BLaER1 treated with 17β-estradiol and CSF1 and Interleukin-3, amounts not matched to agents 10 nM and 100 nM (cell line): ENCODE results near the gene ARFGEF2.
A peak's percentile ranks its signal among the peaks of the same experiment; 100 is the strongest.
"Not testable (repeated sequence)": the region's sequence is repeated elsewhere in the genome, so short reads cannot be mapped to it uniquely, and the experiment has no call there.

ENCODE experiments used
- H3K27ac ChIP-seq, 11 experiments: shearing (Covaris generic); formaldehyde crosslinking; 2 replicates each; pipeline ENCODE4 v1.8.1; 2022
- H3K27me3 ChIP-seq, 11 experiments: shearing (Covaris generic); formaldehyde crosslinking; 2 replicates each; pipeline ENCODE4 v1.8.1; 2022
- H3K36me3 ChIP-seq, 11 experiments: shearing (Covaris generic); formaldehyde crosslinking; 2 replicates each; pipeline ENCODE4 v1.8.1; 2022
- H3K4me1 ChIP-seq, 10 experiments: shearing (Covaris generic); formaldehyde crosslinking; 2 replicates each; pipeline ENCODE4 v1.8.1; 2022
- H3K4me2 ChIP-seq, 11 experiments: shearing (Covaris generic); formaldehyde crosslinking; 2 replicates each; pipeline ENCODE4 v1.8.1; 2022
- H3K4me3 ChIP-seq, 10 experiments: shearing (Covaris generic); formaldehyde crosslinking; 2 replicates each; pipeline ENCODE4 v1.8.1; 2022
- H3K9ac ChIP-seq, 11 experiments: shearing (Covaris generic); formaldehyde crosslinking; 2 replicates each; pipeline ENCODE4 v1.8.1; 2022
- H3K9me3 ChIP-seq, 11 experiments: shearing (Covaris generic); formaldehyde crosslinking; replicated peaks in 1 of 11; 2 replicates each; pipeline ENCODE4 v1.8.1; 2022
- H4K20me1 ChIP-seq, 11 experiments: shearing (Covaris generic); formaldehyde crosslinking; 2 replicates each; pipeline ENCODE4 v1.8.1; 2022
- Cebpa-rat ChIP-seq, 11 experiments: shearing (Covaris generic); IDR thresholded peaks; 2 replicates each; pipeline ENCODE4 v1.8.1; 2022

Gene ARFGEF2

GRCh38 chr20:48885237-48885636 is 36.3 kb upstream of the ARFGEF2 start:
- Histone ChIP-seq H3K36me3 (no peaks in the 10 kb centered on the region), H3K9me3 (no peaks in the 10 kb centered on the region), H3K27ac (no peak overlapping the region), H3K9ac (no peak overlapping the region), H4K20me1 (no peaks in the 10 kb centered on the region), H3K4me3 (no peak overlapping the region), H3K4me2 (no peak overlapping the region), H3K27me3 (no peaks in the 10 kb centered on the region), H3K4me1 (peaks cover 0 to 5% (median 0%) of the 10 kb centered on the region in 10 experiments; a peak in 7 of 20 replicates)
- TF ChIP-seq Cebpa-rat (IDR thresholded peaks at IDR 0.05): no peak

GRCh38 chr20:48886194-48886593 is 35.3 kb upstream of the ARFGEF2 start:
- no peak for TF ChIP-seq Cebpa-rat (IDR thresholded peaks at IDR 0.05)
- H3K27me3 ChIP-seq: no peaks in the 10 kb centered on the region
- H3K36me3 ChIP-seq: no peaks in the 10 kb centered on the region
- H3K4me1 ChIP-seq: peaks cover 0 to 4% (median 0%) of the 10 kb centered on the region in 10 experiments; a peak in 2 of 20 replicates
- no peak overlapping the region for H3K4me3 ChIP-seq
- no peak overlapping the region for H3K4me2 ChIP-seq
- H3K9me3 ChIP-seq: peaks cover 0 to 2% (median 0%) of the 10 kb centered on the region in 11 experiments; a peak in 1 of 22 replicates
- H3K9ac ChIP-seq: no peak overlapping the region
- no peaks in the 10 kb centered on the region for H4K20me1 ChIP-seq
- no peak overlapping the region for H3K27ac ChIP-seq

GRCh38 chr20:48886811-48887210 is 34.7 kb upstream of the ARFGEF2 start:
- Histone ChIP-seq H3K9me3 (peaks cover 0 to 8% (median 0%) of the 10 kb centered on the region in 11 experiments; a peak in 4 of 22 replicates), H3K9ac (no peak overlapping the region), H4K20me1 (no peaks in the 10 kb centered on the region), H3K4me1 (peaks cover 0 to 9% (median 3%) of the 10 kb centered on the region in 10 experiments; a peak in 11 of 20 replicates), H3K4me2 (no peak overlapping the region), H3K36me3 (no peaks in the 10 kb centered on the region), H3K4me3 (no peak overlapping the region), H3K27me3 (no peaks in the 10 kb centered on the region), H3K27ac (no peak overlapping the region)
- TF ChIP-seq Cebpa-rat (IDR thresholded peaks at IDR 0.05): no peak

DNA sequence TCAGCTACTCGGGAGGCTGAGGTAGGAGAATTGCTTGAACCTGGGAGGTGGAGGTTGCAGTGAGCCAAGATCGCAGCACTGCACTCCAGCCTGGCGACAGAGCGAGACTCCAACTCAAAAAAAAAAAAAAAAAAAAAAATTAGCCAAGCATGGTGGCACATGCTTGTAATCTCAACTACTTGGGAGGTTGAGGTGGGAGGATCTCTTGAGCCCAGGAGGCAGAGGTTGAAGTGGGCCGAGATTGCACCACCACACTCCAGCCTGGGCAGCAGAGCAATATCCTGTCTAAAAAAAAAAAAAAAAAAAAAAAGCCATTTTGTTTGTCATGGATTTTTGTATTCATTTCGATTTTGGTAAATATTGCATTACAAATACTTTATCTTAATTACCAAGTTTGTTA is 33.0 kb upstream of the ARFGEF2 start:
- not testable (repeated sequence) for H4K20me1 ChIP-seq, H3K36me3 ChIP-seq, H3K9me3 ChIP-seq, H3K27ac ChIP-seq, H3K9ac ChIP-seq, H3K4me3 ChIP-seq, H3K4me2 ChIP-seq, H3K27me3 ChIP-seq
- peaks cover 0 to 20% (median 5%) of the 10 kb centered on the region in 10 experiments; a peak in 11 of 20 replicates for H3K4me1 ChIP-seq

DNA sequence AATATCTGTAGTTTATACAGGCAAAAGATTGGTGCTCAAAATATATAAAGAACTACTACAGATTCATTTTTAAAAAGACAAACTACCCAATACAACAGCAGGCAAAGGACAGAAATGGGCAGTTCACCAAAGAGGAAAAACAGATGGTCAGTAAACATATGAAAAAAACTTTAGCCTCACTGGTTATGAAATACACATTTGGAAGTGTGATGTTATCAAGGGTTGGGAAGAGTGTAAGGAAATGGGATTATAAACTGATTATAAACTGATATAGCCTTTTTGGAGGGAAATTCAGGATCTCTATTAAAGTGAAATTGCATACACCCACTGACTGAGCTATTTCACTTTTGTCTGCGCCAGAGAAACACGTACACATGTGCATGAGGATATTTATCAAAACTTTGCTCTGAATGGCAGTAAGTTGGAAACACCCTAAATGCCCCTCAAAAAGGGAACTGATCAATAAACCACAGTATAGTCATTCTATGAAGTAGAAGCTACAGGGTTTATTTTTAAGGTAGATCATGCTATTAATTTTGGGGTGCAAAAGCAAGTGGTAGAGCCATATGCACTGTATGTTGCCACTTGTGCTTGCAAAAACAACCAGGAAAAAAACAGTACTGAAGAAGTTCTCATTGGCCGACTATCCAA is 32.2 kb upstream of the ARFGEF2 start:
- H3K27me3 ChIP-seq: no peaks in the 10 kb centered on the region
- no peak overlapping the region for H3K27ac ChIP-seq
- H4K20me1 ChIP-seq: no peaks in the 10 kb centered on the region
- TF ChIP-seq Cebpa-rat (IDR thresholded peaks at IDR 0.05): no peak
- no peak overlapping the region for H3K4me3 ChIP-seq
- H3K9ac ChIP-seq: no peak overlapping the region
- H3K4me1 ChIP-seq: peaks cover 0 to 20% (median 5%) of the 10 kb centered on the region in 10 experiments; a peak in 11 of 20 replicates
- no peaks in the 10 kb centered on the region for H3K36me3 ChIP-seq
- peaks cover 0 to 10% (median 0%) of the 10 kb centered on the region in 11 experiments; a peak in 5 of 22 replicates for H3K9me3 ChIP-seq
- no peak overlapping the region for H3K4me2 ChIP-seq

GRCh38 chr20:48891235-48892048 is 30.1 kb upstream of the ARFGEF2 start:
- Histone ChIP-seq H4K20me1 (no peaks in the 10 kb centered on the region), H3K36me3 (no peaks in the 10 kb centered on the region), H3K27ac (peak overlapping the region in 1 of 11 experiments; percentile 24; a peak in 1 of 22 replicates), H3K4me3 (no peak overlapping the region), H3K9me3 (peaks cover 0 to 10% (median 0%) of the 10 kb centered on the region in 11 experiments; a peak in 5 of 22 replicates), H3K4me1 (peaks cover 0 to 21% (median 5%) of the 10 kb centered on the region in 10 experiments; a peak in 11 of 20 replicates), H3K27me3 (no peaks in the 10 kb centered on the region), H3K4me2 (peak overlapping the region in 5 of 11 experiments; percentile 26 to 57 (median 50); a peak in 9 of 22 replicates), H3K9ac (no peak overlapping the region)
- TF ChIP-seq Cebpa-rat (IDR thresholded peaks at IDR 0.05): no peak

DNA sequence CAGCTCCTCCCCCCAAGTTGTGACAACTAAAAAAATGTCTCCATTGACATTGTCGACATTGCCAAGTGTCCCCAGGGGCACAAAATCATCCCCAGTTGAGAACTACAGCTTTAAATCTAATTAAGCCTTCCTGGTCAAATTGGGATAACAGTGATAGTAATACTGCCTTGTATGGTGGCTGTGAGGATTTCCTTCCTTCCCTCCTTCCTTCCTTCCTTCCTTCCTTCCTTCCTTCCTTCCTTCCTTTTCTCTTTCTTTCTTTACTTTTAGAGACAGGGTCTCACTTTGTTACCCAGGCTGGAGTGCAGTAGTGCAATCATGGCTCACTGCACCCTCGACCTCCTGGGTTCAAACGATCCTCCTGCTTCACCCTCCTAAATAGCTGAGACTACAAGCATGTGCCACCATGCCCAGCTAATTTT is 29.5 kb upstream of the ARFGEF2 start:
- Histone ChIP-seq H3K9me3 (peaks cover 0 to 10% (median 0%) of the 10 kb centered on the region in 11 experiments; a peak in 5 of 22 replicates), H3K9ac (no peak overlapping the region), H3K27me3 (no peaks in the 10 kb centered on the region), H3K27ac (no peak overlapping the region; a peak in 1 of 22 replicates), H3K4me1 (peaks cover 0 to 24% (median 5%) of the 10 kb centered on the region in 10 experiments; a peak in 12 of 20 replicates), H3K4me3 (no peak overlapping the region), H3K4me2 (peak overlapping the region in 5 of 11 experiments; percentile 26 to 57 (median 50); a peak in 9 of 22 replicates), H4K20me1 (no peaks in the 10 kb centered on the region), H3K36me3 (no peaks in the 10 kb centered on the region)
- TF ChIP-seq Cebpa-rat (IDR thresholded peaks at IDR 0.05): no peak

DNA sequence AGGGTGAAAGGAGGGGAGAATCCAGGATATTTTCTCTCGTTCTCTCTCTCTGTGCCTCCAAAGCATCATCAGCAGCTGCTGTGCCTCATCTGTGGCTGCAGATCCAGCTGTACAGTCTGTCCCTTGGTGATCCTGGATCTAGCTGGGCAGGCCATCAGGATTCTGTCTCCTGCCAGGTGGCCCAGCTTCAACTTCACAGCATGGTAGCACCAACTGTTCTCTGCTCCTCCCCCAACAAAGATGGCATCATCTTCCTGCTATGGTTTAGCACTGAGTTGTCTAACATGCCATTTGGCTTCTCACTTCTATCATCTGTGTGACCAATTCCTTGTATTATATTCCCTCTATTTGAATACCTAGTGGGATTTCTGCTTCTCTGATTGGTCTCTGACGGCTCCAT is 28.6 kb upstream of the ARFGEF2 start:
- H4K20me1 ChIP-seq: no peaks in the 10 kb centered on the region
- no peaks in the 10 kb centered on the region for H3K36me3 ChIP-seq
- peaks cover 7 to 33% (median 13%) of the 10 kb centered on the region in 10 experiments for H3K4me1 ChIP-seq
- H3K27me3 ChIP-seq: no peaks in the 10 kb centered on the region
- H3K4me2 ChIP-seq: peak overlapping the region in 3 of 11 experiments; percentile 26 to 57 (median 55); a peak in 3 of 22 replicates
- no peak overlapping the region for H3K27ac ChIP-seq
- peaks cover 0 to 10% (median 0%) of the 10 kb centered on the region in 11 experiments; a peak in 5 of 22 replicates for H3K9me3 ChIP-seq
- H3K9ac ChIP-seq: no peak overlapping the region
- no peak overlapping the region for H3K4me3 ChIP-seq
- no peak for TF ChIP-seq Cebpa-rat (IDR thresholded peaks at IDR 0.05)

GRCh38 chr20:48893374-48893773 is 28.1 kb upstream of the ARFGEF2 start:
- TF ChIP-seq Cebpa-rat (IDR thresholded peaks at IDR 0.05): no peak
- Histone ChIP-seq H3K36me3 (no peaks in the 10 kb centered on the region), H3K4me3 (no peak overlapping the region), H3K9me3 (peaks cover 0 to 10% (median 0%) of the 10 kb centered on the region in 11 experiments; a peak in 5 of 22 replicates), H3K27me3 (no peaks in the 10 kb centered on the region), H3K27ac (no peak overlapping the region), H4K20me1 (no peaks in the 10 kb centered on the region), H3K4me2 (no peak overlapping the region), H3K9ac (no peak overlapping the region), H3K4me1 (peaks cover 10 to 38% (median 18%) of the 10 kb centered on the region in 10 experiments)
